Small intestine (tissue), 7 donors: ENCODE results near the gene CIROP. TPM values are rescaled to one million over a fixed set of nuclear protein-coding genes. Genes with fewer than 3 reads are reported as not detected.
"Not testable (repeated sequence)": the region's sequence is repeated elsewhere in the genome, so short reads cannot be mapped to it uniquely, and the experiment has no call there.

Experiments
- DNase-seq, 2 donors: peaks; one replicate each; pipeline versions ENCODE4 v3.0.0 to v3.0.0-alpha.2; 2013
- FAIRE-seq: peaks from 2 replicates; lab custom pipeline; 2012; peaks lifted over from hg19 to GRCh38; lab: Jason Lieb, UNC
- H3K27ac ChIP-seq, 3 donors: one replicate each; pipeline ENCODE4 v1.5.1; 2013; ENCODE audit warnings: low read length in 2 of 3, mild to moderate bottlenecking in 2 of 3, control low read depth in 1 of 3, inconsistent platforms in 1 of 3, low read depth in 1 of 3, moderate library complexity in 1 of 3
- H3K27me3 ChIP-seq, 3 donors: one replicate each; pipeline ENCODE4 v1.6.1; 2013; ENCODE audit warnings: low read length in 3 of 3, inconsistent platforms in 1 of 3; ENCODE audit not compliant: control insufficient read depth in 3 of 3, insufficient read depth in 3 of 3
- H3K36me3 ChIP-seq, 3 donors: one replicate each; pipeline ENCODE4 v1.6.1; 2013; ENCODE audit warnings: low read length in 3 of 3, inconsistent platforms in 1 of 3, low read depth in 1 of 3, mild to moderate bottlenecking in 1 of 3, moderate library complexity in 1 of 3; ENCODE audit not compliant: control insufficient read depth in 3 of 3, insufficient read depth in 2 of 3
- H3K4me1 ChIP-seq, 3 donors: one replicate each; pipeline ENCODE4 v1.6.1; 2013; ENCODE audit warnings: low read length in 2 of 3, inconsistent platforms in 1 of 3, low read depth in 1 of 3, mild to moderate bottlenecking in 1 of 3, moderate library complexity in 1 of 3; ENCODE audit not compliant: control insufficient read depth in 3 of 3, insufficient read depth in 2 of 3
- H3K4me3 ChIP-seq, 3 donors: one replicate each; pipeline ENCODE4 v1.5.1; 2013; ENCODE audit warnings: low read length in 3 of 3, control low read depth in 1 of 3, inconsistent platforms in 1 of 3, low read depth in 1 of 3, mild to moderate bottlenecking in 1 of 3, moderate library complexity in 1 of 3
- H3K9me3 ChIP-seq, 2 donors: one replicate each; pipeline ENCODE4 v1.6.1; 2013; ENCODE audit warnings: low read depth in 1 of 2, low read length in 1 of 2; ENCODE audit not compliant: control insufficient read depth in 2 of 2, insufficient read depth in 1 of 2
- WGBS, 3 donors: extraction: QIAGEN DNeasy Blood & Tissue Kit; methylation state at CpG; one replicate each; pipeline ENCODE4 v1.1.7; 2013; 5-methylcytosine and 5-hydroxymethylcytosine counted together
- polyA plus RNA-seq, 4 donors: library from polyadenylated mRNA; stranded (reverse) in 3 of 4; unstranded in 1 of 4; fragments of 200-250 nt in 3 of 4; fragments of 120-200 nt in 1 of 4; gene quantifications; one replicate each; pipeline versions ENCODE4 v1.2.1 to v1.2.3, GENCODE V29; 2013
- donor health status: healthy with polysubstance abuse.
- donor health status: control.
- donor health status: control.
- donor health status: Bipolar disorder and iron deficiency.
- donor health status: healthy.

CIROP gene
- polyA plus RNA-seq, 4 donors: 0.04 TPM; not detected in 3

DNA sequence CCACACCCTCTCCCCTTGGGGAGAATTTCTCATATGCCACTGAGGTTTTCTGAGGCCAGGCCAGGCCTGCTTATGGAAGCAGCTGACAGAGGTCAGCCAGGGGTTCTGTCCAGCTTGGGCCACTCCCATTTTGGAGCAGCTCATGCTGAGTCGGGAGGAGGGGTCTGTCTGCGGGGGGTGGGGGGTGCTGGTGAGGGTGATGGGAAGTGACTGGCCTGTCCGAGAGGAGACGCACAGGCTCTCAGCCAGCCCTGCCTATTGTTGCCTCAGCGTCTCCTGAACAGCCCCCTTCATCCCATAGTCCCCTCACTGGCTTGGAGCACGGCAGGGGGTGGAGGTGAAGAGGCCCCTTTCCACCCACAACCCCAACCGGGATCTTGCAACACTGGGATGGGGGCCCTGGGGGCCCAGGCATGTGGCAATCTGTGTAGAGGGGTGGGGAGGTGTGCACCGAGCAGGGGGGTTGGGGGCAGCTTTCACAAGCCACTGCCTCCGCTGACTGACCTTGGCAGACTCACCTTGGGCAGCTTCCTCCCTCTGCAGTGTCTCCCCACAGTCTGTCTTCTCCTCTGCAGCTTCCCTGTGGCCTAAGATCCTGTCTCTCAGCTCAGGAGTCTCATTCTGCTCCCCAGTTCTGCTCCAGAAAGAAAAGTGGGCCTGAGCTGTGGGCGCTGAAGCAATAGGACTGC is 8.8 kb upstream of the CIROP start:
- Histone ChIP-seq H3K4me3 (no peak overlapping the region), H3K27me3 (peaks cover 0 to 32% (median 4%) of the 10 kb centered on the region in 3 donors), H3K4me1 (peaks cover 0 to 4% (median 0%) of the 10 kb centered on the region in 3 donors), H3K36me3 (no peaks in the 10 kb centered on the region), H3K27ac (no peak overlapping the region), H3K9me3 (peaks cover 0 to under 1% of the 10 kb centered on the region in 2 donors)
- WGBS, 3 donors: 57 to 73% (median 68%) methylated on average over 8 to 10 of the region's 10 CpGs
- FAIRE-seq (no peak), DNase-seq (no peak)

DNA sequence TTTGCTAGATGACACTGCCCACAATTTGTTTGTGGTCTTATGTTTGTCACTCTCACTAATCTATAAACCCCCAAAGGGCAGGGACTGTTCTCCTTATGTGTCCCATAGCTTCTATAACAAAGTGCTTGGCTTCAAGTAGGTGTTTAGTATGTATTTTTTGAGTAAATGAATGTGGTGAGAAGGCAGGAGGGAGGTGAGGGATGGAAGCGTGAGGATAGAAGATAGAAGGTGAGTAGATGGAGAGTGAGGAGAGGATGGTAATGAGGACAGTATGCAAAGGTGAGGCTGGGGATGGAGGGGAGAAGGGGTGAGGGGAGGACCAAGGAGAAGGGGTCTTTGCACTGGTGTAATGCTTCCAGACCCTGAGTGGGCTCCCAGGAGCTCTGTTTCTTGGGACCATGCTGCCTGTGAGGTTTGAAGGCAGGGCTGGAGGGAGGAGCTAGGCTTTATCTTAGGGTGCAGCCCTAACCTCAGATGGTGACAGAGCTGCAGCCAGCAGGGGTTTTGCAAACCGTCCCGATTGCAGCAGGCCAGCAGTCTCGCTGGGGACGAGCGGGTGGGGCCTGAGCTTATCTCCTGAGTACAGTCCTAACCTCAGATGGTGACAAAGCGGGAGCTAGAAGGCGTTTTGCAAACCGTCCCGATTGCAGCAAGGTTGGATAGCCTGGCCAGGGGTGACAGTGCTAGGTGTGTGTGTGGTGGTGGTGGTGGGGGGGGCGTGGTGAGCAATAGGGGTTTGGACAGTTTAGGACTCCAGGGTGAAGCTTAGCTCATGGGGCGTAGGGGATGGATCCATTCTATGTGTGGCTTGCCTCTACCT is 7.8 kb upstream of the CIROP start:
- Histone ChIP-seq H3K36me3 (no peaks in the 10 kb centered on the region), H3K27ac (no peak overlapping the region), H3K4me1 (peaks cover 0 to 4% (median 0%) of the 10 kb centered on the region in 3 donors), H3K27me3 (peaks cover 0 to 32% (median 4%) of the 10 kb centered on the region in 3 donors), H3K4me3 (no peak overlapping the region), H3K9me3 (peaks cover 0 to 6% of the 10 kb centered on the region in 2 donors)
- DNase-seq: peak in 1 of 2 donors; percentile 22
- no peak for FAIRE-seq
- 15 to 46% (median 20%) methylated on average over 12 of the region's 12 CpGs for WGBS, 3 donors

DNA sequence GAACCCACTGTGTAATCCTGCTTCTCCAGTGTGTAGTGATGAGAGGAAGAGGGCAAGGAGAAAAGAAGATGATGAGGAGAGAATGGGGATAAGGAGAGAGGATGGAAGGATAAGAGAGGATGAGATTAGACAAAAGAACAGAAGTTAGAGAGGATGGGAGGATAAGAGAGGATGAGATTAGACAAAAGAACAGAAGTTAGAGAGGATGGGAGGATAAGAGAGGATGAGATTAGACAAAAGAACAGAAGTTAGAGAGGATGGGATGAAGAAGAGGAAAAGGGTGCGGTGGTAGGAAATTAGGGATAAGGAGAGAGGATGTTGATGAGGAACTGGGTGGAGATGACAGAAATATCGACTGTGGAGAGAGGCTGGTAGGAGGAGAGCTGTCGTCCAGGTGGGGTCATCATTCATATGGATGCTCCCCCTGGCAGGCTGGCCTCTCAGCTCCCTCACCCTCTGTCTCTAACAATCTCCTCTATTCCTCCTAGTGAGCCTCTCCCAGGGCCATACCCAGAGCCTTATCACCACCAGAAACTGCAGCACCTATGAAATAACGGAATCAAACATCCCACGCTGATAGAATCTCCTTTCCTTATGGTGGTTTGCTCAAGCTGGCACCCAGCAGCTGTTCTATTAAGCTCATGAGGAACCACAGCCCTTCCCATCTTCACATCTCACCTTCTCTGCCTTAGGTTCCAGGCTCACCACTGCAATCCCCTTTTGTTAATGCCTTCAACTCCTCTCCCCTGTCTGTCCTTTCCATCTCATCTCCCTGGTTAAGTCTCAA is 6.0 kb upstream of the CIROP start:
- no peak overlapping the region for H3K4me3 ChIP-seq
- peaks cover 0 to 6% of the 10 kb centered on the region in 2 donors for H3K9me3 ChIP-seq
- no peak for DNase-seq
- H3K27ac ChIP-seq: no peak overlapping the region
- FAIRE-seq: no peak
- peaks cover 0 to 4% (median 0%) of the 10 kb centered on the region in 3 donors for H3K4me1 ChIP-seq
- no peaks in the 10 kb centered on the region for H3K36me3 ChIP-seq
- WGBS, 3 donors: 32 to 61% (median 61%) methylated on average over 4 to 5 of the region's 5 CpGs
- H3K27me3 ChIP-seq: peaks cover 0 to 27% (median 4%) of the 10 kb centered on the region in 3 donors

DNA sequence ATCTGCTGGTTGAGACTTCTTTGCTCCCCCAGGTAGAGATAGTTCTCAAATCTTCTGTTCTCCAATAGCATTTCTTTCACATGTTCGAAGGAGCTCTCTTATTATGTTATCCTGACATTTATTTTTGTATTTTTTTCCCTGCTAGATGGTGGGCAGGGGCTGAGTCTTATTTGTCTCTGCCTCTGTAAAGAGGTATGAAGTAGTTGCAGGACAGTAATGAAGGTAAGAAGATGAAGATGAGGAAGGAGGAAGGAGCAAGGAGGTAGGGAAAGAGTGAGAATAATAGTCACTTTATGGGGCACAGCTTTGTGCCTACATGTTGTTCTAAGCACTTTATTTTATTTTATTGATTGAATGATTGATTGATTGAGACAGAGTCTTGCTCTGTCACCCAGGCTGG is 5.0 kb upstream of the CIROP start:
- DNase-seq (no peak), FAIRE-seq (no peak)
- peaks cover 0 to 6% of the 10 kb centered on the region in 2 donors for H3K9me3 ChIP-seq
- H3K27ac ChIP-seq: no peak overlapping the region
- no peaks in the 10 kb centered on the region for H3K36me3 ChIP-seq
- H3K27me3 ChIP-seq: peaks cover 0 to 27% (median 4%) of the 10 kb centered on the region in 3 donors
- H3K4me1 ChIP-seq: peaks cover 0 to 4% (median 0%) of the 10 kb centered on the region in 3 donors
- H3K4me3 ChIP-seq: no peak overlapping the region
- WGBS, 3 donors: 84 to 97% (median 93%) methylated on average over 1 of the region's 1 CpG

DNA sequence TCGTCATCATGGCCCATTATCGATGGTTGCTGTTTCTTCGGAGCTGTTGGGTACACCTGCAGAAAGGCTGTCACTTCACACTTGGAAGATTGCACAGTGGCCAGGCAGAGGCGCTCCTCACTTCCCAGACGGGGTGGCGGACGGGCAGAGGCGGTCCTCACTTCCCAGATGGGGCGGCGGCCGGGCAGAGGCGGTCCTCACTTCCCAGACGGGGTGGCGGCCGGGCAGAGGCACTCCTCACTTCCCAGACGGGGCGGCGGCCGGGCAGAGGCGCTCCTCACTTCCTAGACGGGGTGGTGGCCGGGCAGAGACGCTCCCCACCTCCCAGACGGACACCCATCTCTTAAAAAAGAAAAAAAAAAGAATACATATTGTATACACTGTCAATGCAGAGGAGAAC is 3.4 kb upstream of the CIROP start:
- WGBS, 3 donors: 88 to 90% (median 89%) methylated on average over 24 of the region's 24 CpGs
- H3K4me1 ChIP-seq, H3K4me3 ChIP-seq, H3K9me3 ChIP-seq, FAIRE-seq, H3K27ac ChIP-seq, H3K36me3 ChIP-seq, DNase-seq: not testable (repeated sequence)
- peaks cover 0 to 38% (median 4%) of the 10 kb centered on the region in 3 donors for H3K27me3 ChIP-seq

DNA sequence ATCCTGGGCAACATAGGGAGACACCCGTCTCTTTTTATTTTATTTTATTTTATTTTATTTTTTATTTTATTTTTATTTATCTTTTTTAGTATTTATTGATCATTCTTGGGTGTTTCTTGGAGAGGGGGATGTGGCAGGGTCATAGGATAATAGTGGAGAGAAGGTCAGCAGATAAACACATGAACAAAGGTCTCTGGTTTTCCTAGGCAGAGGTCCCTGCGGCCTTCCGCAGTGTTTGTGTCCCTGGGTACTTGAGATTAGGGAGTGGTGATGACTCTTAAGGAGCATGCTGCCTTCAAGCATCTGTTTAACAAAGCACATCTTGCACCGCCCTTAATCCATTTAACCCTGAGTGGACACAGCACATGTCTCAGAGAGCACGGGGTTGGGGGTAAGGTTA is 2.8 kb upstream of the CIROP start:
- 83 to 97% (median 90%) methylated on average over 1 to 2 of the region's 5 CpGs for WGBS, 3 donors
- not testable (repeated sequence) for H3K36me3 ChIP-seq, H3K4me3 ChIP-seq, H3K9me3 ChIP-seq, H3K4me1 ChIP-seq, H3K27ac ChIP-seq, DNase-seq, FAIRE-seq
- peaks cover 0 to 34% (median 4%) of the 10 kb centered on the region in 3 donors for H3K27me3 ChIP-seq

DNA sequence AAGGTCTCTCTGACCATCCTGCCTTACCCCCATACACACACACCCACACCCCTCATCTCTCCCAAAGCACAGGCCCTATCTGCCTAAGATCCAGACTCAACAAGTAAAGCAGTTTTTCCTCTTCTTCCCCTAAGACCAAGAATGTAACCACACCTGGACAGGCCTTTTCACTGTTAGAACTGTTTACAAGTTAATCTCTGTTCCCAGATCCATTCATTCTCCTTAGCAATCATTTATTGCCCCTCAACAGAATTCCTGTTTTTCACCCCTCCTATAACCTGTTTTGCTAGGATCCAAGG is 1.9 kb upstream of the CIROP start:
- Histone ChIP-seq H3K36me3 (no peaks in the 10 kb centered on the region), H3K27ac (no peak overlapping the region), H3K4me3 (no peak overlapping the region), H3K9me3 (peaks cover 0 to 6% of the 10 kb centered on the region in 2 donors), H3K4me1 (no peaks in the 10 kb centered on the region), H3K27me3 (peaks cover 0 to 26% (median 0%) of the 10 kb centered on the region in 3 donors)
- FAIRE-seq: no peak
- no peak for DNase-seq

DNA sequence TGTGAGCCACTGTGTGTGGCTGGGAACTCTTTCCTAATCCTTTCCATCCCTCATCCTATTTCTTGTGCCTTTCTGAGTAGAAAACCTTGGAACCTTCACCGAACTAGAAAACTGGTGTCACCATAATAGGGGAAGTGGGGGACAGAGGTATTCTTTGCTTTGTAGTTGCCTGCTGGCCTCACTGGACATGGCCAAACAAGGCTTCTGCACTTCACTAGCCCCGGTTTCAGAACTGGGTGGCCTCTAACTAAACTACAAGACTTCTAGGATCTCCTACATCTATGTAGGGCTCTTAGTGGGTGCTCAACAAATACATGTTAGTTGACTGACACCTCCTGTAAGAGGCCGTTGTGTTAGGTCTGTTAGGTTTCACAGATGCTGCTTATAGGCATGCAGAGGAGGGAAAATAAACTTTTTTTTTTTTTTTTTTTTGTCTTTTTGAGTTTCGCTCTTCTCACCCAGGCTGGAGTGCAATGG is 597 bp upstream of the CIROP start:
- peaks cover 0 to 20% (median 0%) of the 10 kb centered on the region in 3 donors for H3K27me3 ChIP-seq
- DNase-seq: no peak
- peaks cover 0 to 6% of the 10 kb centered on the region in 2 donors for H3K9me3 ChIP-seq
- no peak for FAIRE-seq
- no peaks in the 10 kb centered on the region for H3K36me3 ChIP-seq
- WGBS, 3 donors: 84 to 91% (median 87%) methylated on average over 4 of the region's 4 CpGs
- H3K27ac ChIP-seq: no peak overlapping the region
- no peak overlapping the region for H3K4me3 ChIP-seq
- no peaks in the 10 kb centered on the region for H3K4me1 ChIP-seq
